HTERT RPE-1 (cell line): Measurements from ENCODE around the gene IPO7.
"Not testable (repeated sequence)": the region's sequence is repeated elsewhere in the genome, so short reads cannot be mapped to it uniquely, and the experiment has no call there.

ENCODE experiments used
- in situ Hi-C: fragments of 300-500 bp; cut with MboI; formaldehyde crosslinking; loops from 4 replicates; pipeline ENCODE4 v1.14.3; 2020; ENCODE audit warnings: low sequenced_read_pairs

The IPO7 gene

DNA sequence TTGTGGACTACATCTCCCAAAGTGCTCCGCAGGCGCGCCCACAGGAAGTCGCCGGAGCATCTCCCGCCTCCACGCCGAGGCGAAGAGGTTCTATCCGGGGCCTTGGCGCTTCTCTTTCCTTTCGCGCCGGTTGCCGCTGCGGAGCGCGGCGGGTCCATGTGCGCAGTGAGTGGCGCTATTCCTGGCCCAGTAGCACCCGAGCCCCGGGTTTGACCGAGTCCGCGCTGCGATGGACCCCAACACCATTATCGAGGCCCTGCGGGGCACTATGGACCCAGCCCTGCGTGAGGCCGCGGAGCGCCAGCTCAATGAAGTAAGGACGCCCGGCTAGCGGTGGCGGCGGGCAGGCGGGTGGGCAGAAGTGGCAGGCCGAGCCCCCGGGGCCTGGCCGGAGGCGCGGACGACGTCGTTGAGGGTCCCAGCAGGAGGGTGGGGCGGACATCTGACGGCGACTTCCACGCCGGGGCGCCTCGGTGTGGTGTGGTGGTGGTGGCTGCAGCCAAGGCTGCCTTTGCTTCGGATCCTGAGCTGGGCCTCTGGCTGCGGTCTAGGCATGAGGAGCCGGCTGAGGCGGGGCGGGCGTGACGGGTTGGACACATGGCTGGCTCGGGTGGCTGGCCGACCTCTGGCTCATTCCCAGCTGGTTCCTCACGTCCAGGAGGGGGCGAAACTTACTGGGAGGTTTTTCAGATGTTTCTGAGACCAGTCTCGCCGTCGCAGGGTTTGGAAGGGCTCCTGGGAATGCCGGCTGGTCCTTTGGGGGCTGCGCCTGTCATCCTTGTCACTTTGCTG lies at the start of gene IPO7:
IPO7 (plus strand) TSS at position 118 of the 792 bp plus-strand sequence; CDS start at position 230, 112 bp downstream.
- in situ Hi-C loops = no loop called here

DNA sequence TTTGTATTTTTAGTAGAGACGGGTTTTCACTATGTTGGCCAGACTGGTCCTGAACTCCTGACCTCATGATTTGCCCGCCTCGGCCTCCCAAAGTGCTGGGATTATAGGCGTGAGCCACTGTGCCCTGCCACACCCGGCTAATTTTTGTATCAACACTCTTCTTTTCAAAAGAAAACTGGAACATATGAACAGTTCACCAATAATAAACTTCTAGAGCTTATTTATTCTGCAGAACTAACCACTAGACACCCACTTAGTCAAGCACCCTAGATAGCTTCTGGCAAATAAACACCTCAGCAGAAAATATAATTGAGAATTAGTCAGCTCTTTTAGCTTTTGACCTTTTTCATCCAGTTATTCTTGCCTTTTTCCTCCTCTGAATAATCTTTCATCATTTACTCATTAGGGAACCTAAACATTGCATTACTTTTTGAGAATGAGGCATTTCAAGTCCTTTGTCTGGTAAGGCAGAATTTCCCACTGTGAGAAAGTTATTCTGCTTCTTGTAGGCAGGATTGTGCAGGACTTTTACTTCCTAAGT lies 42.7 kb upstream of the IPO7 start:
- in situ Hi-C loops = no loop called here

DNA sequence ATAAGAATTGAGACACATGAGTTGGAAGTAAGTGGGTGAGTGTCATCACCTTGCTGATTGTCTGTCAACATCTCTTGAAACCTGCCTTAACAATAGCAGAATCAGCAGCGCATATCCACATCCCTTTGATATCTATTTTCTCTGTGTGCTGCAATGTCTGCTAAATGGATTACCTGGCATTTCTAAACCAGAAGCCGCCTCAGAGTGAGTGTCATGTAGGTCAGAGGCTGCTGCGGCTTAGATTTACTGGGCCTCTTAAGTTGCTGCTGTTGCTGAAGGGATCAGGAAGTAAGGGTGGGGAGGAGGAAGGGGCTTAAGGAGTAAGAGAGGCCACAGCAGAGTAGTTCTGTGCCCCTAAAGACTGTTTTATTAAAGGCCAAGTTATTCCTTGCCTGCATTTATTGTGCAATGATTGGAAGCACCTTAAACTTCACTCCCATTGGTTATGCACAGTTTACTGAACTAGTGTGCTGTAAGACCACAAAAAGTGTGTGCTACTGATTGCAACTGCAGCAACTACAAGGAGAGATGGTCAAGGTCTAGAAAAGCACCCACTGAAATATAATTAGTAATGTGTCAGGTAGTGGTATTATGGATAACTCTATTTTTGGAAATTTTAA lies 40.3 kb upstream of the IPO7 start:
- in situ Hi-C loops = no loop called here

DNA sequence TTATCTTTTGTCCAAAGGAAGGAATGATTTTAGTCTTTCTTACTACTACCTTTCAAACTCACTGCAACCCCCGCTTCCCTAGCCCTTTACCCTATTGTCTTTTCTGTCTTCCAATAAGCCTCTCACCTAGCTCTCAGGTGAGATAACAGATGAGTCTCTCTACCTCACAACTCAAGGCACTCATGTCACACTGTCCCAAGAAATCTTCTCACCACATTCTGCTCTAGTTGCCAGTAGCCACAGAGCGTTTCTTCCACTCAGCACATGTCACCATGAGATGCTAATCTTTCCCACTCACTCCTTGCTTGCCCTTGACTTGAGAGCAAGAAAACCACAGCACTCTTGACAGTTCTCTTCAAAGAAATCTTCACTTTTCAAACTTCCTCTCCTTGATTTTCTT lies 37.4 kb upstream of the IPO7 start:
- in situ Hi-C loops = no loop called here

DNA sequence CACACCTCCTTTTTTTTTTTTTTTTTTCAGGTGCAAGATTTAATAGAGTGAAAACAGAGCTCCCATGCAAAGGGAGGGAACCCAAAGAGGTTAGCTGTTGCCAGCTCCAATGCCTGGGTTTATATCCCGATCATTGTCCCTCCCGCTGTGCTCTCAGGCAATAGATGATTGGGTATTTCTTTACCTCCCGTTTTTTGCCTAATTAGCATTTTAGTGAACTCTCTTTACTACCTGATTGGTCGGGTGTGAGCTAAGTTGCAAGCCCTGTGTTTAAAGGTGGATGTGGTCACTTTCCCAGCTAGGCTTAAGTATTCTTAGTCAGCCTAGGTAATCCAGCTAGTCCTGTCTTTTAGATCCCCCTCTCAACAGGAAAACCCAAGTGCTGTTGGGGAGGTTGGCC lies 36.7 kb upstream of the IPO7 start:
- in situ Hi-C loops = not testable (repeated sequence)

DNA sequence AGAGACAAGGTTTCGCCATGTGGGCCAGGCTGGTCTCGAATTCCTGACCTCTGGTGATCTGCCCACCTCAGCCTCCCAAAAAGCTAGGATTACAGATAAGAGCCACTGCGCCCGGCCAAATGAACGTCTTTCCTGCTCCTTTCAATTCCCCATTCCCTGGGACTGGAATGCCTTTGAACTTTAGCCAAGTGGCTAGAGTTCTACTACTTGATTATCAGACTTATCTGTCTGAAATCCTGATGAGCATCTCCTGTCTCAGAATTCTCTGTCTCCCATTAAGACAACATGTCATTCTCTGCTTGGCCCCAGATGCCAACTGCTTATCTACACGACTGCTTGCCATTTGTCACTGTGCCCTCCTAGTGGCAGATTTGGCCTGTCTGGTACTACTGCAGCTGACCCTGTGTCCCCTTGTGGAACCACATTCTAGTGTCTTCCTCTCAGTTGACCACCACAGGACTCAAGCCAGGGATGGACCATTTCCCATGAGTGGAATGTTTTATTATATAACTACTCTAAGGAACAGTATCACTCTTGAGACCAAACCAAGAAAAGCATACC lies 33.1 kb upstream of the IPO7 start:
- in situ Hi-C loops = no loop called here

DNA sequence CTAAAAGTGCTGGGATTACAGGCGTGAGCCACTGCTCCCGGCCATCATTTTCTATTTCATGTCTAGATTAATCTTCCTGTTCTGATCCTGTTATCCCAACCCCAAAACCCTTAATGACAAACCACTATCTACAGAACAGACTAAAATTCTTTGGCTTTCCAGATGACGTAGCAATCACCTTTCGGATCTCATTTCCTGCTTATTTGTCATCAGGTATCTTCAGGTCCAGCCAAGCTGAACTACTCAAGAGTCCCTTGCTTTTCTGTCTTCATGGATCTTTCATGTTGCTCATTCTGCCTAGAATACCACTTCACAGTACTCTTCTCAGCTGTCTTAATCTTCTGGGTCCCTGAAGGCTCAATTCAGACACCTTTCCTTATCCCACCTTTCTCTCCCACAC lies 27.4 kb upstream of the IPO7 start:
- in situ Hi-C loops = no loop called here

DNA sequence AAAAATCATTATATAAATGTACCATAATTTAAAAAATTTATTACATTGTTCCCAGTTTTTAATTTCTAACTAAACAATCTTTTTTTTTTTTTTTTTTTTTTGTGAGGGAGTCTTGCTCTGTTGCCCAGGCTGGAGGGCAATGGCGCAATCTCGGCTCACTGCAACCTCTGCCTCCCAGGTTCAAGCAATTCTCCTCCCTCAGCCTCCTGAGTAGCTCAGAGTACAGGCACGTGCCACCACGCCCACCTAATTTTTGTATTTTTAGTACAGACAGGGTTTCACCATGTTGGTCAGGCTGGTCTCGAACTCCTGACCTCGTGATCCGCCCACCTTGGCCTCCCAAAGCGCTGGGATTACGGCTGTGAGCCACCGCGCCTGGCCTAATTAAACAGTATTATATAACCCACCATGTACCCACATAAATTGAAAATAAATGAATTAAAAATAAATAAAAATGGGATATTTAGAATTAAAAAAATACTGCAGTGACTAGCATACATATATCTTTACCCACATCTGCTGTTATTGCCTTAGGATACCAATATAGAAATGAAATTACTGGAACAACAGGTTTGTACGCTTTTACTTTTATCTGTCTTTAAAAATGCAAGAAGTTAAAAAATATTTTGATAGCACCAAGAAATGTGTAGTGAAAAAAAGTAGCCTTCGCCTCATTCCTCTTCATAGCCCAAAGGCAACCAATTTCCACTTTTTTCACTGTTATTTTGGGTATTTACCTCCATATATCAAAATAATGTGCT lies 23.4 kb upstream of the IPO7 start:
- in situ Hi-C loops = not testable (repeated sequence)

DNA sequence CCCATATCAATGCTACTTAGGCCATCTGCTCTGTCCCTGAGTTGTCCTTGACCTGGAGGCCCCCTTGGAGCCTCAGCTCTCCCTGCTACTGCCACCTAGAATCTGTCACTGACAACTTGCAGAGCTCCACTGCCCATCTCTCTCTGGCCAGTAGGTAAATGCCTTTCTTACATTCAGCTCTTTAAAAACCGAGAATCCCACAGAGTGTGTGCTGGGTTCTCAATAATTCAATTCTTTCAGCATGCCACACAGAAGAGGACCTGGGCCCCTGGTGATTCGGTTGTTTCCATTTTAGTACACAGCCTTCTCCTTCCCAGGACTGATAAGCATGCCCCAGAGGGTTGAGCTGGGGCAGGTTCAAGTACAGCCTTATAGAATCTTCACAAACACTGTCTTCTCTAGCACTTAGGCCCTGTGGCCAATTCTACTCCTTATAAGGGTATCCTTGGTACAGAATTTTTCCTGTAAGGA lies 22.0 kb upstream of the IPO7 start:
- in situ Hi-C loops = no loop called here

DNA sequence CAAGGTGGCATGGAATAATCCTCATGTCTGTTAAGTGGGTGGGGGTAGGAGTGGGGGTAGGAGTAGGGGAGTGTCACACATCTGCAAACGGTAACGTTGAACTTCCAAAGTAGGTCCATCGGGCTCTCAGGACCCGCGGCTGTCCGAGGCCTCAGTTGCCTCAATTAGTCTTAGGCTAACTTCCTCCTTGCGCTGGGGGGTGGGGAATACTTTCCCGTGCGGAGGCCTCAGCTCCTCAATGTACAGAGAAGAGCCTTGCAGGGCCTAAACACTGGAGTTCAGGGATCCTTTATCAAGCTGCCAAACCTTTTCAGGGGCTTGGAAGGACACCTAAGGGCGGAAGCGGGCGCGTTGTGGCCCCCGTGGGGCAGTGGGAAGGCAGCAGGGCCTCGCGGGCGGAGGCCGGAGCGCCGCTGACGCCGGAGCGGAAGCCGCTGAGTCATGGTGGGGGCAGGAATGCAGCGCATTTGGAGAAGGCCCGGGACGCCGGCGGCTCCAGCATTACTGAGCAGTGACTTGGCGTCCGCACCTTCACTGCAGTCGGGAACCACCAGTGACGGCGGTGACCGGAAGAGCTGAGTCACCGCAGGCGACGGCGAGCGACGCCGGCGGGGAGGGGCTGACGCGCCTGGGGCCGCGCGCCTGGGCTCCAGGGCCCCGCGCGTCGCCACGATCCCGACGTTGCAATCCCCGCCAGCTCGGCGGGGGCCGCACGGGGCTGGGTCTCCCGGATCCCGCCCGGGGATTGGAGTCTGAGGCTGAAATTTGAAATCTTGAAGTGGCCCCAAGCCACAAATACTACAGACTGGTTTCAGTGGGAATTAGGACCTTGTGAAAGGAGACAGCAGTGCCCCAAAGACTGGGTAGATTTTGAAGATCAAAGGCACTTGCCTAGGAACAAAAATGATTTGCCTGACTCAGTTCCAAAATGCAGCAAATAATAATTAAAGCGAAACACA lies 20.2 kb upstream of the IPO7 start:
- in situ Hi-C loops = no loop called here

DNA sequence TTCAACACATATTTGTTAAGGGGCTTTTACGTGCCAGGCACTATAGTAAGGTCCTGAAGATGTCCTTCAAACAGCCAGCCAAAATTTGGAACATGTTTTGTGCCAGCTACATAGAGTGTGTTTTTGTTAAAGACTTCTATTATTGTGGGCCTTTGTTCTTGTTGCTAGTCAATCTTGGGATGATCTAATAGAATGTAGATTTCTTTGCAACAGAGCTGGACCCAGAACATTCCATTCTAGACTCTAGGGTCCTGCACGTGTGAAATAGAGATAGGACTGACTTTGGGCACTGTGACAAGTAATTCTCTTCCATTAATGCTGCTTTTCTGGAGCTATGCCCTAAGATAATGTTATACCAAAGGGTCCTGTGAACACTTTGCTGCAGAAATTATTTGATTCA lies 16.9 kb upstream of the IPO7 start:
- in situ Hi-C loops = no loop called here

DNA sequence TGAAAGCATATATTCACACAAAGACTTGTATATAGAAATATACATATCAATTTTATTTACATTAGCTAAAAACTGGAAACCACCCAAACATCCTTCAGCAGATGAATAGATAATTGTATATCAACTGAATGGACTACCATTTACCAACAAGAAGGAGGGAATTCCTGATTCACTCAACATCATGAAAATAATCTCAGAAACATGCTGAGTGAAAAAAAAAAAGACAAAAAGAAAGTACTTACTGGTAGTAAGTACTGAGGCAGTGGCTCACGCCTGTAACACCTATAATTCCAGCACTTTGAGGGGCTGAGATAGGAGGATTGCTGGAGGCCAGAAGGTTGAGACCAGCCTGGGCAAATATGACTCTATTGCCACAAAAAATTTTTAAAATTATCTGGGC lies 7.4 kb upstream of the IPO7 start:
- in situ Hi-C loops = no loop called here

DNA sequence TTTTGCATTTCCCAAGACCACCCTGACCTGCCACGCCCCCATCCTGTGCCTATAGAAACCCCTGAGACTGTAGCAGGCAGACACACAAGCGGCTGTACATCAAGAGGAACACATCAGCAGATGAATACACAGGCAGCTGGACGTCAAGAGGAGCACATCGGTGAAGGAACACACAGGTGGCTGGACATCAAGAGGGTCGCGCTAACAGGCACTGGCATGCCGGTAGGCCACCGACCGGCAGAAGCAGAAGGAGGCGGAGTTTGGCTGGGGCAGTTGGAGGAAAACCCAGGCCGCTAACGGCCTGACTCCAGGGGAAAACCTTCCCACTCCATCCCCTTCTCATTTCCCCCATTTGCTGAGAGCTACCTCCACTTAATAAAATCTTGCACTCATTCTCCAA lies 5.4 kb upstream of the IPO7 start:
- in situ Hi-C loops = no loop called here

DNA sequence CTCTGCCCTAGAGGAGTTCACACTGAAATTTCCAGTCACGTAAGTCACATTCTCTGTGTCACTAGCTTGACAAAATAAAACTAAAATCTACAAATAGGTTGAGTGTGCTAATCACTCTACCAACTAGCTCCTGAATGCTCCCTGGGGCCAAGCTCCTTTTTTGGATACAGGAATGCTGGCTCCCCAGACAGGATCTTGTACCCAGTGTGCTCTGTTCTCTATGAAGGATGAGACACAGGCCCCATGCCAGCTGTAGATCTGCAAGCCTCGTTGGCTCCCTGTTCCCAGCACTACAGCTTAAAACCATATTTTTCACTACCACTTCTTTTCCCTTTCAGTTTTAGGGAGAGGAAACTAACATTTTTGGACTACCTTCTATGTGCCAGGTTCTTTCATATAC lies 3.7 kb upstream of the IPO7 start:
- in situ Hi-C loops = no loop called here

DNA sequence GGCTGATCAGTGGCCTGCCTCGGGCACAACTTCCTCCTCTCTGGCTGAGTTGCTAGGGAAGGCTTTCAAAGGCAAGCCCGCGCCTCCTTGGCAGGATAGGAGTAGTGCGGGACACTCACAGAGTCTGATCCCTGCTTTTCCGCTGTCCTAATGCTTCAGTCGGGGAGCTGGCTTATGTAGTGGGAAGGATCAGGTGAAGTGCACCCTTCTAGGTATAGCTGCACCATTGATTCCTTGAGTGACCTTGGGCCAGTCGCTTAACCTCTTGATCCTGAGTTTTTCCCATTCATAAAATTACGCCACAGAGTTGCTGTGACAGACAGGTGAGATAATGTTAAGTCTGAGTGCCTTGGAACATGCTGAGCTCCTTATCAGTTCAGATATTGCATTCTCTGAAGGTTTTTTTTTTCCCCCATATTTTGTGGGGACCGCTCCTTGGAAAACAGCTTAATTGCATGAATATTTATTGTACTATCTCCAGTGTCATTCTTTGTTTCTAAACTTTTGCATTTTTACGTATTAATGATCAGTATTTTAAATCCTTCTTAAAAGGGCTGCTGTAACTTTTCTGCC lies 961 bp downstream of the IPO7 start:
- in situ Hi-C loops = no loop called here

DNA sequence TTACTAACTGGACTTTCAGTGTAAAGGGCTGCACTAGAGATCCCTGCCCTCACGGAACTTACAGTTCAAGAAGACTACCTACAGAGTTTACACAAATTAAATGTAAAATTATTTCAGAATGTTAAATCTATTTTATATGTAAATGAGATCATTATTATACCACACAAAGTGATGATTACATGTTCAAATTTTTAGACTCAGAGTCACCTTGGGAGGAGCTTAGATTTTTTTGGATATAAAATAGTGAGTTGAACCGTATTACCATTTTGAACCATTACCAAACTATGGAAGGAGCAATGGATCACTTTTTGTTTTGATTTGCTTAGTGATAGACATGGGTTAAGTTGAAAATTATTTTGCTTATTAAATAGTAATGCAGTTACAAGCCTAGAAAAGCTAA lies 1.6 kb downstream of the IPO7 start:
- in situ Hi-C loops = no loop called here

DNA sequence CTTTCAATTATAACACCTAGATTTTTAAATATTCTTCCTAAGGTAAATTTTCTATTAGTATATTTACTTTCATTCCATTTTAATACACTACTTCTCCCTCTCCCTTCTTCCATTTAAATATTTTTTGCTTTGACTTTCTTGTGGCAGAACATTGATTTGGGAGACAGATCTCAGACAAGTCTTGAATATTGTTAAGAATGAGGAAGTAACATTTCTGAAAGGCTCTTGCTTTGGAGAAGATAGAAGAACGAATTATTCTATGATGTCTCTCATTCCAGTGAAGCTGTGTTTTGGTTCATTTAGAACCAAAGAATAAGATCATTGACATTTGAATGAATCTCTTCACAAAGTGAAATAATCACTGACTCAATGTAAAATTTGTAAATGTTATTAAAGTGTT lies 2.4 kb downstream of the IPO7 start:
- in situ Hi-C loops = no loop called here

DNA sequence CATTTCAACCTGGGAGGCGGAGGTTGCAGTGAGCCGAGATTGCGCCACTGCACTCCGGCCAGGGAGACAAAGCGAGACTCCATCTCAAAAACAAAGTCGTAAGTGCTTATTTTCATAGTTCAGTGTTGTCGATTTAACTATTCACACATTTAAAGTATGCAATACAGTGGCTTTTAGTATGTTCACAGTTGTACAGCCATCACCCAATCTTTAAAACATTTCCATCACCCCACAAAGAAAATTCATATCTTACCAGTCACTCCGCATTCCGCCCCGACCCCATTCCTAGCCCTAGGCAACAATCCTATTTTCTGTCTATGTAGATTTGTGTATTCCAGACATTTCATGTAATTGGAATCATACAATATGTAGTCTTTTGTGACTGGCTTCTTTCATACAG lies 11.9 kb downstream of the IPO7 start:
- in situ Hi-C loops = no loop called here

DNA sequence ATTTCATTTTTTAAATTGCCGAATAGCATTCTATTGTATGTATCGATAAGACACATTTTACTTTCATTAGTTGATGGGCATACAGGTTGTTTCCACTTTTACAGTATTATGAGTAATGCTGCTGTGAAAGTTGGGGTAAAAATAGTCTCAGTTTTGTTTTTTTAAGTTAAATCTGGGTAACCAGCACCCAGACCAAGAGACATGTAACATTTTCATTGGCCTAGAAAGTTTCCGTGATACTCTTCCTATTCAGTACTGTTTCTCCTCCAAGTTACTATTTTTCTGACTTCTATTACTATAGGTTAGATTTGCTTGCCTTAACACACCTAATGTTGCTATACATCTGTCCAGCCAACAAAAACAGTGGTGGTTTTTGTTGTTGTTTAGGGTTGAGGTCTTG lies 12.3 kb downstream of the IPO7 start:
- in situ Hi-C loops = no loop called here
